GM23248 (cell line): ENCODE data around the gene GAA. TPM values are rescaled to one million over a fixed set of nuclear protein-coding genes. Genes with fewer than 3 reads are reported as not detected.

Experiments used
- DNase-seq: peaks from one replicate; pipeline ENCODE4 v3.0.0-alpha.2; 2015
- H2AFZ ChIP-seq: fragments of 200-600 bp; sonication (generic); 2 replicates; pipeline ENCODE4 v1.6.1; 2016; ENCODE audit warnings: antibody characterized with exemption
- H3F3A ChIP-seq: fragments of 200-600 bp; sonication (generic); 2 replicates; pipeline ENCODE4 v1.6.1; 2016; ENCODE audit warnings: mild to moderate bottlenecking, antibody characterized with exemption, mixed run types; ENCODE audit not compliant: insufficient read depth
- H3K27ac ChIP-seq: fragments of 200-600 bp; sonication (generic); 2 replicates; pipeline ENCODE4 v1.5.1; 2016; ENCODE audit warnings: mild to moderate bottlenecking
- H3K27me3 ChIP-seq: fragments of 200-600 bp; sonication (generic); replicated peaks from 2 replicates; pipeline ENCODE4 v1.6.1; 2016; ENCODE audit warnings: mild to moderate bottlenecking; ENCODE audit not compliant: insufficient read depth
- H3K36me3 ChIP-seq: fragments of 200-600 bp; sonication (generic); 2 replicates; pipeline ENCODE4 v1.6.1; 2016; ENCODE audit warnings: low read depth, mild to moderate bottlenecking
- H3K4me1 ChIP-seq: fragments of 200-600 bp; sonication (generic); 2 replicates; pipeline ENCODE4 v1.6.1; 2016; ENCODE audit warnings: mild to moderate bottlenecking; ENCODE audit not compliant: insufficient read depth
- H3K4me2 ChIP-seq: fragments of 200-600 bp; sonication (generic); one replicate; pipeline ENCODE4 v1.6.1; 2016; ENCODE audit warnings: mild to moderate bottlenecking; ENCODE audit not compliant: unreplicated experiment
- H3K4me3 ChIP-seq: fragments of 200-600 bp; sonication (generic); 2 replicates; pipeline ENCODE4 v1.5.1; 2016; ENCODE audit warnings: mild to moderate bottlenecking
- H3K79me2 ChIP-seq: fragments of 200-600 bp; sonication (generic); 2 replicates; pipeline ENCODE4 v1.6.1; 2016; ENCODE audit warnings: mild to moderate bottlenecking; ENCODE audit not compliant: insufficient read depth
- H3K9ac ChIP-seq: fragments of 200-600 bp; sonication (generic); 2 replicates; pipeline ENCODE4 v1.6.1; 2016; ENCODE audit warnings: mild to moderate bottlenecking
- H3K9me2 ChIP-seq: fragments of 200-600 bp; sonication (generic); 2 replicates; pipeline ENCODE4 v1.6.1; 2016; ENCODE audit warnings: mixed run types, mild to moderate bottlenecking, moderate library complexity; ENCODE audit not compliant: insufficient read depth
- H3K9me3 ChIP-seq: fragments of 200-600 bp; sonication (generic); one replicate; pipeline ENCODE4 v1.6.1; 2017; ENCODE audit warnings: low read depth
- H4K20me1 ChIP-seq: fragments of 200-600 bp; sonication (generic); 2 replicates; pipeline ENCODE4 v1.6.0; 2016; ENCODE audit not compliant: insufficient read depth
- EZH2 ChIP-seq: fragments of 200-600 bp; sonication (generic); IDR thresholded peaks from 2 replicates; pipeline ENCODE4 v1.6.1; 2018; ENCODE audit warnings: antibody characterized with exemption, mild to moderate bottlenecking; ENCODE audit not compliant: insufficient read depth, poor library complexity, severe bottlenecking
- EZH2phosphoT487 ChIP-seq: fragments of 200-600 bp; sonication (generic); IDR thresholded peaks from 2 replicates; pipeline ENCODE4 v1.6.1; 2018; ENCODE audit warnings: antibody characterized with exemption, moderate library complexity, mild to moderate bottlenecking, low read depth; ENCODE audit not compliant: insufficient read depth
- WGBS, 2 experiments: methylation state at CpG; one replicate each; pipeline ENCODE4 v1.1.6; 2015 to 2017; ENCODE audit warnings: low lambda C conversion rate in 2 of 2, low coverage in 1 of 2; ENCODE audit errors: missing lambda C conversion rate in 2 of 2; 5-methylcytosine and 5-hydroxymethylcytosine counted together
- in situ Hi-C: fragments of 300-500 bp; cut with MboI; formaldehyde crosslinking; loops from 2 replicates; pipeline ENCODE4 v1.15.0; 2020
- polyA plus RNA-seq: library from polyadenylated mRNA; unstranded; fragments of >200 nt; fragmentation: Nextera tagmentation; extraction: Ambion mirVana; gene quantifications from 2 replicates; pipeline ENCODE4 v1.2.1, GENCODE V29; 2016
- total RNA-seq: library from RNA; depleted of rRNA; stranded (reverse); fragments of >200 nt; shearing (Covaris generic); gene quantifications from 2 replicates; pipeline ENCODE4 v1.2.3, GENCODE V29; 2014

The GAA gene
- total and polyA plus RNA-seq, 2 experiments from 2014 or later = 80.2 to 127 TPM

DNA sequence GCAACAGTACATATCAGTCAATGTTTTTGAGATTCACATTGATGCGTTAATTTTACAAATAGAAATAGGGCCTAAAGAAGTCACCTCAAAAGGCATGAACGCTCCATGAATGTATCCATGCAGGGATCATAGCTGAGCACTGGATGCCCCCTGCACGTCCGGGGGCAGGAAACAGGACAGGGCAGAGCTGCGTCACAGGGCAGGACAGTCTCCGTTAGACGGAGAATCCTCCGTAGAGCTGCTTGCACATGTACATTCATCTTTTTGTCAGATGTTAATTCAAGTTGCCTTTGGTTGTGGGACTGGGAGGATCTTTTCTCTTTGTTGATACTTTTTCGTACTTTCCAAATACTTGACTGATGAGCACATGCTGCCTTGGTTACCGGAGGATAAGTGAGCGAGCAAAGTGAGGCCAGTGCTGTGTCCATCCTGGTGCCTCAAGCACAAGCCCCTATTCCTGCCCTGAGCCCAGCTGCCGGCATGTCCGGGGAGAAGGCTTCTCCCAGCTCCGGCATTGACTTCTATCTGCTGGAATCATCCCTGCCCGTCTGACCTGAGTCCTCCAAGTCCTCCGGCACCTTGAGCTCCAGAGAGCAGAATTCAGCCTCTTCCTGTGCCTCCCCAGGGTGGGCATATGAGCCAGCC is 15.0 kb downstream of the GAA start:
- no peak for TF ChIP-seq EZH2
- TF ChIP-seq EZH2phosphoT487 = no peak
- no peaks in the 10 kb centered on the region for H3K36me3 ChIP-seq
- no peak overlapping the region for H3K27ac ChIP-seq
- no peak overlapping the region for H3K9ac ChIP-seq
- in situ Hi-C loops = no loop called here
- H2AFZ ChIP-seq = no peak overlapping the region
- H3F3A ChIP-seq = no peaks in the 10 kb centered on the region
- no peaks in the 10 kb centered on the region for H3K9me3 ChIP-seq
- no peaks in the 10 kb centered on the region for H3K79me2 ChIP-seq
- no peaks in the 10 kb centered on the region for H4K20me1 ChIP-seq
- H3K9me2 ChIP-seq = no peaks in the 10 kb centered on the region
- 86 to 87% methylated on average over 16 of the region's 16 CpGs for WGBS, 2 experiments
- H3K27me3 ChIP-seq = no peaks in the 10 kb centered on the region
- no peaks in the 10 kb centered on the region for H3K4me1 ChIP-seq
- no peak overlapping the region for H3K4me3 ChIP-seq
- H3K4me2 ChIP-seq = no peak overlapping the region
- no peak for DNase-seq

DNA sequence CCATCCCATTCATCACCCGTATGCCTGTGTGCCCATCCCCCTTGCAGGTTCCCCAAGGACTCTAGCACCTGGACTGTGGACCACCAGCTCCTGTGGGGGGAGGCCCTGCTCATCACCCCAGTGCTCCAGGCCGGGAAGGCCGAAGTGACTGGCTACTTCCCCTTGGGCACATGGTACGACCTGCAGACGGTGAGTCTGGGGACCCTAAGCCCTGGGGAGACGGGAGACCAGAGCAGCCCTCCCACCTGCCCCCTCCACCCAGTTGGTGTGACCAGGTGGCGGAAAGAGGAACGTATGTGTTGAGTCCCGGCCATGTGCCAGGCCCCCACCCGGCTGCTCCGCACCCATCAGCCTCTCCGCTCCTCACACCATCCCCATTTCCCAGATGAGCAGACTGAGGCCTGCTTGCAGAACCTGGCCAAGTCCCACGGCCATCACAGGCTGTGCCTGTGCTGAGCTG is 15.6 kb downstream of the GAA start:
- no peaks in the 10 kb centered on the region for H3K4me1 ChIP-seq
- no peak overlapping the region for H3K9ac ChIP-seq
- no peak for TF ChIP-seq EZH2
- no peak for TF ChIP-seq EZH2phosphoT487
- H3K27ac ChIP-seq = no peak overlapping the region
- H2AFZ ChIP-seq = no peak overlapping the region
- H3K9me3 ChIP-seq = no peaks in the 10 kb centered on the region
- H3K27me3 ChIP-seq = no peaks in the 10 kb centered on the region
- WGBS, 2 experiments = 90 to 93% methylated on average over 13 of the region's 13 CpGs
- no peaks in the 10 kb centered on the region for H4K20me1 ChIP-seq
- H3K4me2 ChIP-seq = no peak overlapping the region
- no peaks in the 10 kb centered on the region for H3K36me3 ChIP-seq
- in situ Hi-C loops = no loop called here
- no peaks in the 10 kb centered on the region for H3F3A ChIP-seq
- H3K4me3 ChIP-seq = no peak overlapping the region
- H3K9me2 ChIP-seq = no peaks in the 10 kb centered on the region
- no peaks in the 10 kb centered on the region for H3K79me2 ChIP-seq
- no peak for DNase-seq

DNA sequence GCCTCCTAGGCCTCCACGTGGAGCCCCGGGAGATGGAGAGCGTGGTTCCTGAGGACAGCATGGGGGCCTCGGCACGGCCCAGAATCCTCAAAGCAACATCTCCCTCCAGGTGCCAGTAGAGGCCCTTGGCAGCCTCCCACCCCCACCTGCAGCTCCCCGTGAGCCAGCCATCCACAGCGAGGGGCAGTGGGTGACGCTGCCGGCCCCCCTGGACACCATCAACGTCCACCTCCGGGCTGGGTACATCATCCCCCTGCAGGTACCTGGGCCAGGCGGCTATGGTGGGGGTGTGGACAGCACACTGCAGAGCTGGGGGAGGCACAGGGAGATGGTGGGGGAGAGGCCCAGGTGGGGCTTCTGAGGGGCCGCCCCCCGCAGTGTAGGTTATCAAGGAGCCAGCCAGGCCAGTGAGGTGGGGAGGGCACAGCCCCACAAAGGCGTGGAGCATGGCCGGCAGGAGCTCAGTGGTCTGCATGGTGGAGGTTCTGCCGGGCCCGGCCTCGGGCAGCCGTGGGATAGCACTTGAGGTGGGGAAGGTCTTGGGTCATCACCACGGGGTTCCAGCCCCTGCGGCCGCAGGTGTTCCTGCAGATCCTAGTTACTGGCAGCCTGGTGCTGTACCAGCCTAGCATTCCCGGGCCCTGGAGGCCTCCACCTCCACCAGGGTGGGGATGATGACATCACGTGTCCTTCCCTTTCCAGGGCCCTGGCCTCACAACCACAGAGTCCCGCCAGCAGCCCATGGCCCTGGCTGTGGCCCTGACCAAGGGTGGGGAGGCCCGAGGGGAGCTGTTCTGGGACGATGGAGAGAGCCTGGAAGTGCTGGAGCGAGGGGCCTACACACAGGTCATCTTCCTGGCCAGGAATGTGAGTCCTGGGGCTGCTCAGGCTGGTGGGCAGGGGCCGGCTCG is 16.4 kb downstream of the GAA start:
- H3K27ac ChIP-seq = no peak overlapping the region
- in situ Hi-C loops = no loop called here
- no peaks in the 10 kb centered on the region for H3K79me2 ChIP-seq
- no peaks in the 10 kb centered on the region for H3K9me2 ChIP-seq
- no peaks in the 10 kb centered on the region for H4K20me1 ChIP-seq
- H3K4me1 ChIP-seq = no peaks in the 10 kb centered on the region
- H3K27me3 ChIP-seq = no peaks in the 10 kb centered on the region
- H3K4me3 ChIP-seq = no peak overlapping the region
- H3K36me3 ChIP-seq = no peaks in the 10 kb centered on the region
- no peak for DNase-seq
- H3K9ac ChIP-seq = no peak overlapping the region
- no peak overlapping the region for H2AFZ ChIP-seq
- no peak for TF ChIP-seq EZH2phosphoT487
- TF ChIP-seq EZH2 = no peak
- WGBS, 2 experiments = 84 to 86% methylated on average over 24 to 31 of the region's 31 CpGs
- no peaks in the 10 kb centered on the region for H3K9me3 ChIP-seq
- no peak overlapping the region for H3K4me2 ChIP-seq
- H3F3A ChIP-seq = no peaks in the 10 kb centered on the region

DNA sequence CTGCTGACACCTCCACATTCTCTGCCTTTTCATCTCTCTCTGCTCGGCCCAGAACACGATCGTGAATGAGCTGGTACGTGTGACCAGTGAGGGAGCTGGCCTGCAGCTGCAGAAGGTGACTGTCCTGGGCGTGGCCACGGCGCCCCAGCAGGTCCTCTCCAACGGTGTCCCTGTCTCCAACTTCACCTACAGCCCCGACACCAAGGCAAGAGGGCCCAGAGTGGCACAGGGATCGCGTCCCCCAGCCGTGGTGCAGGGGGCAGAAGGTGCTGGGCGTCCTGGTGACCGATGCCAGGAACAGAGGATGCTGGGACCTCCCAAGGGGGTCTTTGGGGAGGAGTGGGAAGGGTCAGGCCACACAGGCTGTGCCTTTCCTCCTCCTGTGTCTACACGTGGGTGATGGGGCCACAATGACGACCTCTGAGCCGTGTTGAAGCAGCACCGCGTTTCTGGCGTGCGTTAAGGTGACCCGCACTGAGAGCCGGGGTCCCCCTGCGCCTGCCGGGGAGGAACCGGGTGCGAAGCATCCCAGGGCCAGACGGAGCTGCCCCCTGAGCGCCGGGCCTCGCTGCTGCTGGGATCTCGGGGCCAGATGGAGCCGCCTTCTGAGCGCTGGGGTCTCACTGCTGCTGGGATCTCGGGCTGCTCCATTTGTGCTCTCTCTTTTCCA is 17.4 kb downstream of the GAA start:
- 0 out of 2 replicates have a peak, but pooled peaks cover 3% of the 10 kb centered on the region for H3K4me1 ChIP-seq
- no peaks in the 10 kb centered on the region for H3K9me3 ChIP-seq
- H3K9me2 ChIP-seq = no peaks in the 10 kb centered on the region
- H2AFZ ChIP-seq = no peak overlapping the region
- no peaks in the 10 kb centered on the region for H3K27me3 ChIP-seq
- 91% methylated on average over 33 of the region's 35 CpGs for WGBS, 2 experiments
- no peak overlapping the region for H3K9ac ChIP-seq
- no peak overlapping the region for H3K27ac ChIP-seq
- H3K36me3 ChIP-seq = no peaks in the 10 kb centered on the region
- no peaks in the 10 kb centered on the region for H3K79me2 ChIP-seq
- no peak for DNase-seq
- no peak overlapping the region for H3K4me3 ChIP-seq
- no peak overlapping the region for H3K4me2 ChIP-seq
- H3F3A ChIP-seq = no peaks in the 10 kb centered on the region
- TF ChIP-seq EZH2phosphoT487 = no peak
- no peak for TF ChIP-seq EZH2
- H4K20me1 ChIP-seq = no peaks in the 10 kb centered on the region
- in situ Hi-C loops = no loop called here
